Suprapubic skin (tissue), 4 donors: ENCODE measurements around the gene GALR2. TPM values are rescaled to one million over a fixed set of nuclear protein-coding genes. Genes with fewer than 3 reads are reported as not detected.
A peak's percentile ranks its signal among the peaks of the same experiment; 100 is the strongest.

ENCODE experiments used
- DNase-seq, 2 donors: peaks; one replicate each; pipeline ENCODE4 v3.0.0-alpha.2; 2019; ENCODE audit warnings: low spot score in 2 of 2
- H3K27ac ChIP-seq: fragments of 200-600 bp; sonication (generic); one replicate; pipeline ENCODE4 v1.5.1; 2019
- H3K27me3 ChIP-seq: fragments of 200-600 bp; sonication (generic); one replicate; pipeline ENCODE4 v1.5.1; 2019
- H3K36me3 ChIP-seq: fragments of 200-600 bp; sonication (generic); one replicate; pipeline ENCODE4 v1.5.1; 2019
- H3K4me1 ChIP-seq: fragments of 200-600 bp; sonication (generic); one replicate; pipeline ENCODE4 v1.5.1; 2019
- H3K4me3 ChIP-seq: fragments of 200-600 bp; sonication (generic); one replicate; pipeline ENCODE4 v1.5.1; 2019; ENCODE audit warnings: mild to moderate bottlenecking
- H3K9me3 ChIP-seq: fragments of 200-600 bp; sonication (generic); one replicate; pipeline ENCODE4 v1.5.1; 2019
- CTCF ChIP-seq, 2 donors: fragments of 200-600 bp in 1 of 2; fragments of 450-650 bp in 1 of 2; sonication (generic) in 1 of 2; IDR thresholded peaks; one replicate each; pipeline ENCODE4 v1.5.1; 2016 to 2019; ENCODE audit warnings: antibody characterized with exemption in 2 of 2, mild to moderate bottlenecking in 1 of 2, moderate library complexity in 1 of 2
- EP300 ChIP-seq: sonication (generic); formaldehyde crosslinking; IDR thresholded peaks from one replicate; pipeline ENCODE4 v1.6.1; 2017; ENCODE audit warnings: antibody characterized with exemption
- POLR2A ChIP-seq, 2 donors: fragments of 450-650 bp; IDR thresholded peaks; one replicate each; pipeline ENCODE4 v1.6.1; 2017; ENCODE audit warnings: antibody characterized with exemption in 2 of 2, mild to moderate bottlenecking in 2 of 2, moderate library complexity in 2 of 2
- POLR2AphosphoS5 ChIP-seq, 3 donors: sonication (generic); formaldehyde crosslinking; IDR thresholded peaks; one replicate each; pipeline ENCODE4 v1.6.1; 2017; ENCODE audit warnings: antibody characterized with exemption in 3 of 3
- WGBS: methylation state at CpG from one replicate; pipeline ENCODE4 v1.1.5; 2018; 5-methylcytosine and 5-hydroxymethylcytosine counted together
- total RNA-seq, 4 donors: library from RNA; depleted of rRNA; stranded (reverse); fragments of >200 nt; gene quantifications; one replicate each; pipeline ENCODE4 v1.1.0, GENCODE V29; 2016

GALR2 gene
- total RNA-seq, 4 donors from 2014 or later = 1.2 TPM; not detected in 3

- Histone ChIP-seq H3K9me3 (no peaks in the 10 kb centered on the region), H3K27me3 (no peaks in the 10 kb centered on the region), H3K27ac (no peak overlapping the region), H3K4me1 (peaks cover 10% of the 10 kb centered on the region), H3K36me3 (no peaks in the 10 kb centered on the region), H3K4me3 (no peak overlapping the region)
- 86% methylated on average over 19 of the region's 19 CpGs for WGBS
- no peak for DNase-seq
- TF ChIP-seq POLR2A (IDR thresholded peaks at IDR 0.05) (no peak), EP300 (no peak), CTCF (IDR thresholded peaks at IDR 0.05) (no peak), POLR2AphosphoS5 (IDR thresholded peaks at IDR 0.05) (no peak)
Observed at GRCh38 chr17:76119409-76120371, 45.1 kb downstream of the GALR2 start.

- no peak overlapping the region for H3K27ac ChIP-seq
- TF ChIP-seq CTCF (IDR thresholded peaks at IDR 0.05) (no peak), EP300 (no peak), POLR2AphosphoS5 (IDR thresholded peaks at IDR 0.05) (no peak), POLR2A (IDR thresholded peaks at IDR 0.05) (no peak)
- DNase-seq = no peak
- no peak overlapping the region for H3K4me3 ChIP-seq
- no peaks in the 10 kb centered on the region for H3K9me3 ChIP-seq
- H3K36me3 ChIP-seq = no peaks in the 10 kb centered on the region
- H3K4me1 ChIP-seq = peaks cover 10% of the 10 kb centered on the region
- WGBS = 91% methylated on average over 5 of the region's 5 CpGs
- no peaks in the 10 kb centered on the region for H3K27me3 ChIP-seq
Observed at GRCh38 chr17:76120658-76121008, 46.1 kb downstream of the GALR2 start.

GRCh38 chr17:76121932-76122430 is 47.4 kb downstream of the GALR2 start:
- TF ChIP-seq EP300 (no peak), POLR2A (IDR thresholded peaks at IDR 0.05) (no peak), CTCF (IDR thresholded peaks at IDR 0.05) (no peak), POLR2AphosphoS5 (IDR thresholded peaks at IDR 0.05) (no peak)
- no peaks in the 10 kb centered on the region for H3K27me3 ChIP-seq
- peak overlapping the region; percentile 43 for H3K4me3 ChIP-seq
- no peaks in the 10 kb centered on the region for H3K36me3 ChIP-seq
- WGBS = 75% methylated on average over 5 of the region's 42 CpGs
- H3K27ac ChIP-seq = no peak overlapping the region
- no peaks in the 10 kb centered on the region for H3K9me3 ChIP-seq
- no peak for DNase-seq
- H3K4me1 ChIP-seq = peaks cover 10% of the 10 kb centered on the region

DNA sequence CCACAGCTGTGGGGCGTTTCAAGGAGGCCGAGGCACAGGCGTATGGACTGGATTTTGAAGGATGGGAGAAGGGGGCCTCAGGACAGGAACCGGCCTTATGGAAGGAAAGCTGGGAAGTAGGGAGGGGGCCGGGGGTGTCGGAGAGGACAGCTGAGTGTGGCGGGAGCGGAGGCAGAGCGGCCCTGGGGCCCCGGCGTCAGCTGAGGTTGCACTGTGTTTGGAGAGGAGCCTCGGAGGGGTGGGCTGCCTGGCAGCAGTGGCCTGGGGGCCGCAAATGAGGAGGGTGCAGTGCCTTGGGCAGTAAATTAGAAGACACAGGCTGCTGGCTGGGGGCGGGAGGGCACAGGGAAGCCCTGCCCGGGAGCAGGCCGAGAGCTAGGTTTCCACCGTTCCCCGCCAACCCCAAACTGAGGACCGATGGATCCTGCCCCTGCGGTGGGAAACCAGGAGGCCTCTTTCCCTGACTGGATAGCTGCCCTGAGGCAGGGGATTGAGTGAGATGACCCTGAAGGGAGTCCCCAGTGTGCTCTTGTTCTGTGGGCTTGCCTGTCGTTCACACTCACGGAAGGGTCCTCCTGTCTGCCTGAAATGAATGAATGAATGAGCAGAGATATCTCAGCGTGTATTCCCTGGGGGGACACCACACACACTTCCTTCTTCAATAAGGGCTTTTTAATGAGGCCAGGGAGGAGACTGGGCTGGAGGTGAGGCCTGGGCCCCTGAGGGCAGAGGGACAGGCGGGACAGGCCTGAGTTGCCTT is 48.0 kb downstream of the GALR2 start:
- TF ChIP-seq POLR2AphosphoS5 (IDR thresholded peaks at IDR 0.05) = no peak
- TF ChIP-seq EP300 = no peak
- TF ChIP-seq CTCF (IDR thresholded peaks at IDR 0.05) = no peak
- TF ChIP-seq POLR2A (IDR thresholded peaks at IDR 0.05) = no peak
- no peak overlapping the region for H3K4me3 ChIP-seq
- no peak overlapping the region for H3K27ac ChIP-seq
- 89% methylated on average over 23 of the region's 24 CpGs for WGBS
- H3K27me3 ChIP-seq = no peaks in the 10 kb centered on the region
- H3K4me1 ChIP-seq = peaks cover 10% of the 10 kb centered on the region
- no peaks in the 10 kb centered on the region for H3K9me3 ChIP-seq
- DNase-seq = no peak
- H3K36me3 ChIP-seq = no peaks in the 10 kb centered on the region

DNA sequence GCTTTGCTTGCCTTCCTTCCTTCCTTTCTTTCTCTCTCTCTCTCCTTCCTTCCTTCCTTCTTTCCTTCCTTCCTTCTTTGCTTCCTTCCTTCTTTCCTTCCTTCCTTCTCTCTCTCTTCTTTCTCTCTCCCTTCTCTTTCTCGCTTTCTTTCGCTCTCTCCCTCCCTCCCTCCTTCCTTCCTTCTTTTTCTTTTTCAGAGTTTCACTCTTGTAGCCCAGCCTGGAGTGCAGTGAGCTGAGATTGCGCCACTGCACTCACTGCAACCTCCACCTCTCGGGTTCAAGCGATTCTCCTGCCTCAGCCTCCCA is 48.6 kb downstream of the GALR2 start:
- H3K4me3 ChIP-seq = no peak overlapping the region
- no peaks in the 10 kb centered on the region for H3K27me3 ChIP-seq
- H3K9me3 ChIP-seq = no peaks in the 10 kb centered on the region
- no peak for DNase-seq
- 79% methylated on average over 5 of the region's 5 CpGs for WGBS
- H3K4me1 ChIP-seq = peaks cover 10% of the 10 kb centered on the region
- H3K36me3 ChIP-seq = no peaks in the 10 kb centered on the region
- H3K27ac ChIP-seq = no peak overlapping the region
- TF ChIP-seq EP300 (no peak), POLR2AphosphoS5 (IDR thresholded peaks at IDR 0.05) (no peak), POLR2A (IDR thresholded peaks at IDR 0.05) (no peak), CTCF (IDR thresholded peaks at IDR 0.05) (no peak)
